Anterior cingulate cortex (tissue), 58 donors: ENCODE results near the gene ABLIM2.

Experiments
- DNase-seq, 58 donors: peaks; one replicate each; lab custom pipeline; 2025; lab: John Stamatoyannopoulos, UW

The ABLIM2 gene

DNA sequence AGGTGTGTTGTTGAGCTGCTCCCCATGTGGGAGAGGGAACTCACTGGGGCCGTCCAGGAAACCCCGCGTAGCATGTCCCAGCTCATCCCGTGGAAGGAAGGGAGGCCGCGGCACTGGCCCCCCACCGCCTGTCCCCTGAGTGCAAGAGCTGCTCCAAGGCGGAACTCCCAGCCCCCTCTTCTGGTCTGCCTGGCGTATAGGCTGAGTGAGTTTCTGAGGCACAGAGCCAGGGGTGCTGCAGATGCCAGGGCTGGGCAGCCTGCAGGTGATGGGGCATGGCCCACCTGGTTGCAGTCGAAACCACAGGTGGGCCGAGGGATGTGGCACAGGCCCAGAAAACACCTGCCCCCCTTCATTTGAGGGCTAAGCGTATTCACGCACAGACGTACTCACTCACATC is 49.6 kb downstream of the ABLIM2 start:
- DNase-seq, result no peak

DNA sequence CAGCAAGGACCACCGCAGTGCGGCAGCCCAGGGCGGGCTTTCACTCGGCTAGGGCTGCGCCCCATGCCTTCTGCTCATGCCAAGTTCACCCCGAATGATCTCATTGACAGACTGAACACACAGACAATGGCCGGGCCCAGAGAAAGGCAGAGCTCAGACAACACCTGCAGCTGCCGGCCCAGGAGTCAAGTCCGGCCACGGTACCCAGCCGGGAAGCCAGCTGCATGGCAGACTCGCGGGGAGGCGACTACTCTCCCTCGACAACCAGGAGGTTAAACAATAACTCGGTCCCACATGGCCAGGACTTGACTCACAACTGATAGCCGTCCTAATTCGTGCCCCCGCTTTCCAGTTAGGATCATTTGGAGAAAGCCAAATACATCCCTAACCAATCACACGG is 50.4 kb downstream of the ABLIM2 start:
- DNase-seq, result no peak

DNA sequence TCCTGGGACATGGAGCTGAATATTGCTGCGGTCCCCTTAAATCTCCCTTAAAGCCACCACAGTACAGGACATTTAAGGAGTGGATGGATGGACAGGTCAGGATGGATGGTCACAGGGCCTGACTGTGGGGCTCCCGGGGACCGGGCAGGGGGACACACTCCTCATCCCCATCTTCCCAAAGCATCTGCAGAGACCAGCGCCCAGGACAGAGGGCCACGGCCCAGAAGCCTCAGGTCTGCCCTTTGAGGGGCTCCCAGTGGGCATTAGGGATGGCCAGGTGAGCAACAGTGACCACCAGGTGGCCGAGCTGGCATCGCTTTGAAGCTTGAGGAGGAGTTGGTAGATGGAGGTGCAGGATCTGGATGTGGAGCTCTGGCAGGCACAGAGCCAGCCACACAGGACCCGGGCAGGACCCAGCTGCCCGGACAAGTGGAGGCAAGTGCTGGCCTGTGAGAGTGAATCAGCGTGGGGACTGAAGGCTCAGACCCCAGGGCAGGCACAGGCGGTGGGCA is 51.4 kb downstream of the ABLIM2 start:
- DNase-seq, result no peak

DNA sequence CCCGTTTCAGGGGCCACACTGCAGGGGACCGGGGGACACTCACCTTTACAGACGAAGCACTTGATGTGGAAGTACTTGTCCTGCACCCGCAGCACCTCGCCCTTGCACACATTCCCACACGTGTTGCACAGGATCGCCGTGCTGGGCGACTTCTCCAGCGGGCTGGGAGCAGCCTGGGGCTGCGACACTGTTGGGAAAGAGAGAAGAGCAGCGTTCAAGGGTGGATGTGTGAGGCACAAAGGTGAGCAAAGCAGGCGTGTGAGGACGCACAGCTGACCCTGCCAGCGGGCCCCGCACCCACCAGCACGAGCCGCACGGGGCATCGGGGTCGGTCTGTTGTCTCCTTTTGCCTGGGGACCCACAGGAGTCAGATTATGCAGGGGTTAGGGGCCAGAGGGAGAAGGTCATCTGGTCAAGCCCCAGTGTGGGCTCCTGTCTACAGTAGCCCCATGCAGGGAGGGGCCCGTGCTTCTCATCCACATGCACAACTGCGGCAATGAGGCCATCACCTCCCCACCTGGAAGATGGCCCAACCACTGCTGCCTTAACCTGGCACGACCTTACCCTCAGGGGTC is 52.1 kb downstream of the ABLIM2 start:
- DNase-seq, result no peak

DNA sequence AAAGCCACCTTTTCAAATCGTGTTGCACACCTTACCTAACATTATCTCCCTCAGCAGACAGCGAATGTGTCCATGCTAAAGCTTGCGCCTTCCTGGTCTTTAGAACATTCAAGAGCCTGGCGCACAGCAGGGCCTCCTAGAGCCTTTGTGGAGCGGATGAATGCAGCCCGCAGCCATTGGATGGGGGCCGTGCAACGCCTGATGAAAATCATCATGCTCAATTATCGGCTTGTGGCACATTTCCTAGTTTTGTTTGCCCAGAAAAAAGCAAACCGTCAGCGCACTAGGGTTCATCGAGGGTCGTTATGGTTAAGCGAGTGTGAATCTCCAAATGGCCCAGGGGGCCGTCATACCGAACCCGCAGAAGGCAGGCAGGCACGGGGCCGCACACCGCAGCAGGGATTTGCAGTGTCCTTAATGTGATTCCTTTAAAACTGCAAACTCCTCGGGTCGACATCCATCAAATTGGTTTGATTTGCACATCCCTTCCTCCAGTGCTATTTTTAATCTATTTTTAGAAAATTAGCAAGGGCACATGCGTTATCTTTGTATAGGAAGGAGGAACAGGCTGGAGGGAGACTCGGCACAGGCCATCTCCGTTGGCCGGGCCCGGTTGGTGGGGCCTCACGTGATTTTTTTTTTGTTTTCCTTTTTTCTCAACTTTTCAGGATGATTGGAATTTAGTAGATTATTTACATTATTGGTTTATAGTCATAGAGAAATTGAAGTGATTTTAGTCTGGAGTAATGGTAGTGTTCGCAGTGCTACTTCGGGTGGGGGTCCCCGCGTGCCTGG is 53.1 kb downstream of the ABLIM2 start:
- no peak for DNase-seq

DNA sequence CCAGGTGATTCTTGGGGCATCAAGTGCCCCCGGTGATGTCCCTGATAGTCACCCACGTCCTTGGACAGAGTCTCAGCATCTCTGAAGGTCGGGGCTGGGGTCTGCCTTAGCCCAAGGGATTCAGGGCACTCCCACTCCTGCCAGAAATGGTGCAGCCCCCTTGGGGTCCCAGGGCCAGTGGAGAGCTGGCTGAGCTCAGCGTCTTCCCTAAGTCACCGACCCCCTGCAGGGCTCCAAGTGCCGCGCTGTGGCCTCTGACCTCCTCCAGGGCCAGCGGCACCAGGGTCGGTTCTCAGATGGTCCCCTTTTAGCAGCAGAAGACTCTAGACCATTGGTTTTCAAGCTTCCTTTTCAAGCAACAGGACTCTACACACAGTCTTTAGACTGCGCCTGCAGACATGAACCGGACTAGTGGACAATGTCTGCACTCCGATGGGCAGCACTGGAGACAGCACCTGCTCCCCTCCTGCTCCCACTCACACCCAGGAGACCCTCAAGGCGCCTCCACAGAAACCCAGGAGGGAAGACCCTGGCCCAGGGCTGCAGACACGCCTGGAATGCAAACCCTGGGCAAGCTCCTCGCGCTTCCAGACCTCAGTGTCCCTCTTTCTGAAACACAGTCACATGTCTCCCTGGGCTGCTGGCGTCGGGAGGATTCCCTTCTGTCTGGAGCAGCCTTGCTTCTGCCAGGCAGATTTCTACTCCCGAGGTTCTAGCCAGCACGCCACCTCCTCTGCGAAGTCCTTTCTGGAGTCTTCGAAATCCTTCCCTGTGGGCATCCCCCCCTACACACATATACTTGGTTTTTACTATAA is 53.9 kb downstream of the ABLIM2 start:
- no peak for DNase-seq

DNA sequence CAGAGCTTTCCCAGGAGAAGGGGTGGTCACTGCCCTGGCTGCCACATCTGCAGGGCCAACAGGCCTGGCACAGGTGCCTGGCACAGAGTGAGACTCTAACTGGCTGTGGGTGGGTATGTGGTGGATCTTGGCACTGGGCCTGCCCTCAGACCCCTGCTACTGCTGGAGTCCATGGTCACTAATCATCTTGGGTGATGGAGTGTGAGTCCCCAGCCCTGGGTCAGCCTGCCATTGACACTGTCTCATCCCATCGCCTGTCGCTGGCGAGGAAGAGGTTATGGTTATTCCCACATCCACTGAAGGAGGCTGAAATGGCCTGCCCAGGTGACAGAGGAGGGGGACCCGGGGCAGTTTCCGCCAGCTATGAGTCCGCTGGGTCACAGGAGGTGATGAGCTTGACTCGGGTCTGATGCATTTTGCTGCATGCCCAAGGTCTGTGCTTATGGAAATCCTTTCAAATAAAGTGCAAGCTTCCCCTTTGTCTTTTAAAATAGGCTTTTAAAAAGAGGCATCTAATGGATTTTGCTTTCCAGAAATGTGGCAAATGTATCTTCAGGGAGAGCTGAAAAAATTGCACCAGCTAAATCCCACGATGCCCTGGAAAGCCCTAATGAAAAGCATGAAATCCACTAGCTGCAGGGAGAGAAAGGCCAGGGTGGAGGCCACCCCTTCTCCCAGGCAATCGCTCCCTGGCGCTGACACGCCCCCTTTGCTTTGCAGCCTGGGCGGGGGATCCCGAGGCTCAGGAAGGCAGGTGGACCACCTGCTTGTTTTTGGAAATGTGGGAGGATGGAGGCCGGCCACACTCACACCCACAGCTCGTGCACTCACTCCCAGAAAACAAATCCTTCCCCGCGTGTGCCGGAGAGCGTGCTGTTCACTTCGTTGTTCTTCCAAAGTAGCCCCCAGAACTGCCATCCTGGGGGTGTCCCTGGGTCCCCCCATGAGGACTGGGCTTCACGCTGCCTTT is 54.9 kb downstream of the ABLIM2 start:
- no peak for DNase-seq

DNA sequence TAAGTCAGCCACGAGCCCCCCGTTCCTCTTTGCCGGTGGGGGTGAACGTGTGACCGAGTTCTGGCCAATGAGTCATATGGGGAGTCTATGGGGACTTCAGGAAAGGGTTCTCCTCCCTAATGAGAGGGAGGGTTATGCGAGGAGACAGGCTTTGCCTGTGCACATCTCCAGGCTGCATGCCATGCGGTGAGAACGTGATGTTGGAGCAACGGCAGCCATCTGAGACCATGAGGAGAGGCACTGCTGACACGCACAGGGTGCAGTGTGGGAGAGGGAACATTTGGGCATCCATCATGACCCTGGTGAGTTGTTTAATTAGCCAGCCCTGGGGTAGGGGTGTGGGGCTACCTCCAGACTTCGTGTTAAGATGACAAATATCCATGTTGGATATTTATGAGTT is 55.8 kb downstream of the ABLIM2 start:
- no peak for DNase-seq

DNA sequence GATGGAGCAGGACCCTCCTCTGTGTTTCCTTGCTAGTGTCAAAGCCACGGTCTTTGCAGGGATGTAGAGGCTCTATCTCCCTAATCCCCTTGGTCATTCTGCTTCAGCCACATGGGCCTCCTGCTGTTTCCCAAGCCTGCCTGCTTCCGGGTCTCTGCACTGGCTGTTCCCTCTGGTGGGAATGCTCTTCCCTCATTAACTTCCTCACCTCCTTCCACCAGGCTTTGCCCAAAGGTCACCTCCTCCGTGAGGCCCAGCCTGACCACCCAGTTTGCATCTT is 56.6 kb downstream of the ABLIM2 start:
- no peak for DNase-seq

DNA sequence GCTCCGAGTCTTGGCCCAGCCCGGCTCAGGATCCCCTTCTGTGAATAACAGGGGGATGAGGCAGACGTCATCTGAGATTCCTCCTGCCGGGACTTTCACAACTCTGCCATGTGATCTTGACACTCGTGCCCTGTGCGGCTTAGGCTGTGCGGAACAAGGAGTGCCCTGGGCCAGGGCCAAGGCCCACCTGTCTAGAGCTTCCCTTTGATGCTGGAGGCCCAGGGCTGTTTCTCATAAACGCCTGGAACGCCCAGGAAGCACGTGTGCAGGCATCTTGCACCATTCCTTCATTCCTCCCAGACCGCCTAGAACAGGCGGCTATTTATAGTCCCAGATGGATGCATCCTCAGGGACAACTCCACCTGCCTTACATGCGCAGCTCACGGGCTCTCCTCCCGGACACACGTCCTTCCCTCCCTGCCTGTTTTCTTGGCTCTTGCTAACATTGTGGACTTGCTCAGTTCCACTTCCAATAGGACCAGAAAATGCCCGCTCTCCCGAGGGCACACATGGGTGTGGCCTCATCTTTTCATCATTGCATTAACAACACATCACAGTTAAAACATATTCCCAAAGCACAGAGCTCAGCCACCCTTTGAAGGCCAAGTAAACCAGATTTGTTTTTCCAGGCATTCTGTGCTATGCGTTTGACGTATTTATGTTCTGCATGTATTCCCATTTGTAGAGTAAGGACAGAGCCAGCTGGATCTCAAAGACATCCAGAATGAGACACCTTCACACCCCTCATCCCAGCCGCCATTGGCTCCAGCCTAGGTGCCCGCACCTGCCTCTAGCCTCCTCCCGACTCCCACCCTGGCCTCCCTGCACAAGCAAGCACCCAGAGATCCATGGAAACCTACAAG is 57.2 kb downstream of the ABLIM2 start:
- DNase-seq, result no peak

DNA sequence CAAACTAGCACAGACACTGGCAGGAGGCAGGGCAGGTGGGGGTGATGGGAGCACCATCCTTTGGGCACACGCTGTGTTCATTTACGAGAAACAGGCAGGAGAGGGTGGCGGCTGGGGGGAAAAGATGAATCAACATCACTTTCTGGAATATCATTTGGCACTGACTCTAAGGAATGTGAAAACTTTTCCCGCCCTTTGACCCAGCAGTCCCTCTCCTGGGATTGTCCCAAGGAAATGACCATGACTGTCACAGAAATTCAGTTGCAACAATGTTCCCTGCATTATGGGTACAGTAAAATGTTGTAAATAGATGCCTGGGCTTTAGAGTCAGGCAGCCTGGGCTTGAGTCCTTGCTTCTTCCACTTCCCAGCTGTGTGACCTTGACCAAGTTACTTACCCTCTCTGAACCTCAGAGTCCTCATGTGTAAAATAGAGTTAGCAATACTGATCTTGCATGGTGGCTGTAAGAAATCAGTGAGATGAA is 58.6 kb downstream of the ABLIM2 start:
- no peak for DNase-seq

DNA sequence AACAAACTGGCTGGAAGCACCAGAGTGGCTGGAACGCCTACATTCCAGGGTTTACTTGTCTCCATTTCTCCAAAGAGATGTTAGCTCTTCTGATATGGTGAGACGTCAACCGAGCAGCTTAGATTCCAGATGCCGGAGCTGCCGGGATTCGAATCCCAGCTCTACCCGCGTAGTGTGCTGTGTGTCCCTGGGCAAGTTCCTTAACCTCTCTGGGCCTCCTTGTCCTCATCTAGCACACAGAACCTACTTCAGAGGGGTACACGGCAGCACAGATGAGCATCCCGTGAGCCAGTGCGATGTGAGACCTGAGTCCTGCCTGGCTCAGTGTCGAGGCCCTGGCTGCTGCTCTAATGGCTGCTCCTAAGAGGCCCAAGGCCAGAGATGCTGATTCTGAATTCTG is 60.1 kb downstream of the ABLIM2 start:
- no peak for DNase-seq

DNA sequence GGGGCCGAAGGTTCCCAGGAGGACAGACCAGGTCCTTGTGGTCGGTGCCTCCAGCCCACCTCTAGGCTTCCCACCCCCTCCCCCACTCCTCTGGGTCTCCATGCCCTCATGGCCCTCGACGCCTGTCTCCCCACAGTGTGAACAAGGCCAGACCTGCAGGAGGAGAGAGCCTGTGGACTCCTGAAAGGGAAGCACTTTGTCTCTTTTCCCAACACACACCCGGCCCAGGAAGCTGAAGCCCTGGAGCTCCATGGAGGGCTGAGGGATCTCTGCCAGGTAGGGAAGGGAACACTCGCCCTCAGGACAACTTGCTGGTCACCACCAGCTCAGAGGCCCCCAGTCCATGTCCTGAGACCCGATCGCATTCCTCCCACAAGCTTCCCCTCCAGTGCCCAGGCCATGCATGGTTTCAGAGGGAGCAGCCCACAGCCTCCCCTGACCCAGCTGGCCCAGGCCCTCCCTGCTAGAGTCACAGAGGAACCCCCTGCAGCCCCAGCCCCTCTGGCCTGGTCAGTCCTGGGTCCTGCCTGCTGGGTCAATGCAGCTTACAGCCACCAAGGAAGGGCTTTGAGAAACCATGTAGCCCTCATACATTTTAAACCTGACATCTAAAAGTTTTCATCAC is 60.8 kb downstream of the ABLIM2 start:
- DNase-seq, result no peak

DNA sequence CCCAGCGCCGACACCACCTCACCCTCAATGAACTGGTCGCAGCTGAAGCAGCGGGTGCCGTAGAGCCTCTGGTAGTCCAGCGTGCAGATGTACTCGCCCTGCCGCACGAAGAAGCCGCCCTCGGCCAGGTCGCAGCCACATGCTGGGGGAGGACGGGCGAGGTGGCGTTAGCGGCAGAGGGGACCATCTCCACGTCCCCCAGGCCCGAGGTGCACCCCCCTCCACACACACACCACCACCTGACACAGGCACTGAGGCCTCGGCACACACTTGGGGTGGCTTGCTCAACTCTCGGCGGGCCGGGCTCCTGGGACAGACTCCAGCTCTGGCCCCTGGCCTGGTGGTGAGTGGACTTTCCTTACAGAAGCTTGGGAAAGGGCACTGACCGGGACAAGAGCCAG is 61.5 kb downstream of the ABLIM2 start:
- no peak for DNase-seq

DNA sequence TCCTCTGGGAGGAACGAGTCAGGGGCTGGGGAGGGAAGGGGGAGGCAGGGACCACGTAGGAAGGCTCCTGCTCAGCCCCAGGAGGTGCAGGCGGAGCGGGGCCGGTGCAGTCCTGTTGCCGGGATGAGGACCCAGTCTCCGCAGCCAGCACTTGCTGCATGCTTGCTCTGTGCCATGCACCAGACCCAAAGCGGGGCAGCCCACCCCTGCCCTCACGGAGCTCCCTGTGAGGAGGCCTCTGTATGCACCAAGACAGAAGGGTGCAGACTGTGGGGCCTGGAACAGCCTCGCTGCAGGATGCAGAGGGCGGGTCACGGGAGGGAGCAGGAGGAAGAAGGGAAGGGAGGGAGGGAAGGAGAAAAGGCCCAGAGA is 61.9 kb downstream of the ABLIM2 start:
- DNase-seq, result no peak

DNA sequence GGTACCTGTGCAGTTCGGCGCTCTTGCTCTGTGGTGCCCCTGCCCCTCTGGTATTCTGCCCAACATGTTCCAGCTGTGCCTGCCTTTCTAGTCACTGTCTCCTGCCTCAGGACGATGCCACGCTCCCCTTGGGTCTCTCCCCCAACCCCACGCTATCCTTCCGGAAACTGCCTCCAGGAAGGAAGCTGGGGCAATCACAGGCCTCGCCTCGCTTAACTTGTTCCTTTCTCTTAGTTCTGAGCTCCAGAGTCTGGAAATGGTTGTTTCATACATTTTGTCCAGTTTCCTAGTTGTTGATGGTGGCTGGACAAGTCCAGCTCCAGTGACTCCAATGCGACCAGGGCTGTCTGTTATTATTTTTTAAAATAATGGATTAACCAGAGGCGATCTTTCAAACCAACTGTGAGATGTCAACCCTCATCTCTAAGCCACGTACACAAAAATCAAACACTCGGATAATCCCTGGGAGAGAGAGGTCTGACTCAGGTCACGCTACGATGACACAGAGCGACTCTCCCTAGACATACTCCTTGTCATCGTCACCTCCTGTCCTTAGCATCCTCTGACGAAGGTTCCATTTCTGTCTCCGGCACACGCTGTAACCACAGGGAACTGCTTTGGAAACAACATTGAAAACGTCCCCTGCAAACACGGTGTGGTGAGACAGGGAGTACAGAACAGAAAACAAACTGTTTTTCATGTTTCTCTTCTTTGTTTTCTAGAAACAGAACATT is 62.5 kb downstream of the ABLIM2 start:
- no peak for DNase-seq

DNA sequence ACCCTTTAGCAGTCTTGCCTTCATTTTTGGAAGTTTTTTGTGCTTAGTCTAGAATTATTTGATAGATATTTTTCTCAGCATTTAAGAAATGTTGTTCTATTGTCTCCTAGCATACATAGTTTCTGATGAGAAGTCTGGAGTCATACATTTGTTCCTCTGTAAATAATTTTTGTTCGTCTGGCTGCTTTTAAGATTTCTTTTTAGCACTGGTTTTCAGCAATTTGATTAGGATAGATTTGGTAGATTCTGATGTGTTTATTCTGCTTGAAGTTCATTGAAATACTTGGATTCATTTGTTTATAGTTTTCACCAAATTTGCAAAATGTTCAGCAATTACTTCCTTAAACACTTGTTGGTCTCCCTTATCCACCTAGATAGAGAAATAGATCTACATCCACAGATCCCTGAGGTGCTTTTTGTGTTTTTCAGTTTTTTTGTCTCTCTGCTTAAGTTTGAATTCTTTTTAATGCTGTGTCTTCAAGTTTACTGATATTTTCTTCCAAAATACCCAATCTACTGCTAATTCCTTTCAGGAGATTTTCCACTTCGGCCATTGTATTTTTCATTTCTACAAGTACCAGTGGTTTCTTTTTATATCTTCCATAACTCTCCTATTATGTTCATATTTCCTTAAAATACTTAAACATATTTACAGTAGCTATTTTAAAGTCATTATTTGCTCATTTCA is 64.9 kb downstream of the ABLIM2 start:
- no peak for DNase-seq

DNA sequence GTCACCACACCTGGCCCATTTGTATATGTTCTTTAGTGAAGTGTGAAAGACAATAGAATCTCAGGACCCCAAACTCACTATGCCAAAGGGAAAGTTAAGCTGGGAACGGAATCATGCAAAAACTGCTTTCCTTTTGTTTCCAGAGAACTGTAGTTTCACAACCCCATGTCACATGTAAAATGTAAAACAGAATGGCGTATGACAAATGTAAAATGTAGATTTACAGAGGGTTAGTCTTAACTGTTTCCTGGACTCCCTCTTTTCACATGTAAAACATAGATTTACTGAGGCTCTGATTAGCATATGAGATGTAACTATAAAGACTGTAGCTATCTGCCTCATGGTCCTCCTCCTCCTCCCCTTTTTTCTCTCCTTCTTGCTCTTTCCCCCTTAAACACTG is 66.3 kb downstream of the ABLIM2 start:
- no peak for DNase-seq
